AG09309 (cell line): ENCODE results near the gene PTPN6.

Source experiments
- DNase-seq: peaks from one replicate; pipeline ENCODE4 v3.0.0-alpha.2; 2010; ENCODE audit warnings: low read depth
- H3K4me3 ChIP-seq: 2 replicates; pipeline ENCODE4 v1.5.1; 2011; ENCODE audit warnings: mild to moderate bottlenecking, low read depth, low read length, moderate library complexity; ENCODE audit not compliant: control insufficient read depth
- CTCF ChIP-seq: IDR thresholded peaks from 2 replicates; pipeline ENCODE4 v1.5.1; 2011; ENCODE audit warnings: mild to moderate bottlenecking, low read depth, low read length, inconsistent platforms; ENCODE audit not compliant: insufficient read depth, control insufficient read depth; ENCODE audit errors: missing control alignments

The PTPN6 gene

GRCh38 chr12:6953442-6954315 is 2.5 kb downstream of the PTPN6 start:
- no peak for TF ChIP-seq CTCF
- H3K4me3 ChIP-seq: no peak overlapping the region
- no peak for DNase-seq

- DNase-seq: no peak
- TF ChIP-seq CTCF: no peak
- H3K4me3 ChIP-seq: no peak overlapping the region
Observed at GRCh38 chr12:6954316-6955107, 3.4 kb downstream of the PTPN6 start.

GRCh38 chr12:6955108-6956020 is 4.2 kb downstream of the PTPN6 start:
- no peak for TF ChIP-seq CTCF
- no peak for DNase-seq
- no peak overlapping the region for H3K4me3 ChIP-seq

- DNase-seq: no peak
- H3K4me3 ChIP-seq: no peak overlapping the region
- TF ChIP-seq CTCF: no peak
Observed at GRCh38 chr12:6956021-6956727, 5.0 kb downstream of the PTPN6 start.

- DNase-seq: no peak
- no peak overlapping the region for H3K4me3 ChIP-seq
- TF ChIP-seq CTCF: no peak
Observed at GRCh38 chr12:6957151-6957701, 6.1 kb downstream of the PTPN6 start.
